ENCODE data around the gene FZD7.

Gene FZD7

DNA sequence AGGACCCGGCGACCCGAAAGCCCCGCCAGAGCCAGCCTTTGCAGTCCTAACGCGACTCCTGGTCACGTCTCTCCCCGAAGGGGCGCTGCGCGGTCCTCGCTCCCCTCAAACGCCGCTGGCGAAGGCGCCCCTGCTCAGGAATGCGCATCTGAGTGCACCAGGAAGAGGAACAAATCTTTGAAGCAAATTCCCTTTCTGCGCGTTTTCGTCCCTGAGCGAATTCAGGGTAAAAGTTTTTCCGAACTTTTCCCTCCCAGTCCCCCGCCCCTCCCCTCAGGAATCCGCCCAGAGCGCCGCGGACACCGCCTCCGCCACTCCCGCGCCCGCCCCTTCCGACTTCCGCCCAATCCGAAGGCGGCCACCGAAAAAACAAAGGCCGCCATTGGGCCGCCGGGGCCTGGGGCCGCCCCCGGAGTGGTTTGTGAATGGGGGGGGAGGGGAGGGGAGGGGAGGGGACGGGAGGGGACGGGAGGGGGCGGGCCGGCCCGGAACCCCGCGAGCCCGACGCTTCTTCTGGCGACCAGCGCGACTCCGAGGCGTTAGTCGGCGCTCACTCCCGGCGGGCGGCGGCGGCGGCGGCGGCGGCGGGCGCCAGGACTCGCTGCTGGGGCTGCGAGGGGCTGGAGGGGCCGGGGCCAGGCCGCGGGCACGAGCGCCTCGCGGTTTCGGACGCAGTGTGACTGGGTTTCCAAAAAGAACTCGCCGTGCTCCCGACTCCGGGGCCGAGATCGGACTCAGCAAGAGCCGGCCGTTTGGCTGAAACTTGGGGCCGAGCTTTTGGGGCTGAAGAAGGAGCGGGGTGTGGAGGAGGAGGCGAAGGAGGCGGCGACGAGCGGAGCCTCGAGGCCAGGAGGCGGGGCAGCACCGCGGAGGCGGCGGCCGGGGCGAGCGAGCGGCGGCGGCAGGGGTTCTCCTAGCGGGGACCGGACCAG lies at the start of gene FZD7:
Gene FZD7, plus strand, starts transcription at position 539 of the 932 bp plus-strand sequence. CDS start 793 bp downstream, outside the sequence.
- FAIRE-seq, result no peak

DNA sequence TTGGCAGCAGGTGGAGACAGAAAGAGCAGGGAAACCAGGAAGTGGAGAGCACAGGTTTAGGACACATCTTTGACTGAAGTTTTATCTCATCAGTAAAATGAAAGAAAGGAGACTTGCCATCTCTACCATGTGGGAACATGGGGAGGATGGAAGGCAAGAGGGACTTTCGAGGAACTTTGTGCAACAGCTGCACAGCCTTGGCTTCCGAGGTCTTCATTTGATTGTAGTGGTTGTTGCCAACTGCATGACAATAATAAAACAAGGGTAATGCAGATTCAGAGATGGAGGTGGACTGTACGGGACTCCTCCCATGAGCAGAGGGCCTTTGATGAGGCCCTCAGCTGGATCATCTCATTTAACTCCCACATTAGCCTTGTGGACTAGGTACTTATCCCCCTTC lies 49.3 kb upstream of the FZD7 start:
- FAIRE-seq, result no peak

DNA sequence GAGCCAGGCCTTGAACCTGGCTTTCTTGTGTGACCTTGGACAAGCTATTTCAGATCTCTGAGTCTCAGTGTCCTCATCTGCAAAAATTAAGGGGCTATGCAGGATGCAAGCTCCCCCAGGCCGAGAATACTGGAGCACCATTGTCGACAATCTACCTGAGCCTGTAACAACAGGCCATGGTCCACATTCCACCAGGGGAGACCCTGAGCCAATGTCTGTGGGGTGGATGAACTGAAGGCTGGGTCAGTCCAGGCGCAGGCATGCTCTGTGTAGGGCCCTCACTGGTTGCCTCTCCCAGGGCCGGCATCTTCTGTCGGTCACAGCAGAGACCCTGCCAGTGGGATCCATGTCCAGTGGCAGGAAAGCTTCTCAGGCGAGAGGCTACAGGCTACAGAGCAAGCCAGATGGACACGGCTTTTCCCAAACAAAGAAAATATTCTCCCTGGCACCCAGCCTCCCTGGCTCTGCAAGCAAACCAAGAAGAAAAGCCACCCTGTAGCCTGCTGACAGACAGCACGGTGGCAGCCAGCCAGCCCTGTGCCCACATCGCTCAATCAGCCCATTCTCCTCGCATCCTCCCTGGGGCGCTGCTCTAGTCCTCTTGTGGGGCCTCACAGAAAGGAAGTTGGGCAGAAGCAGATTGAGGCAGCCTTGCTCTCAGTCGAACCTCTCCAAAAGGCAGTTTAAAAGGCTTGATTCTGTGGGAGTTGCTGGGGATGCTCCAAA lies 48.7 kb upstream of the FZD7 start:
- no peak for FAIRE-seq

DNA sequence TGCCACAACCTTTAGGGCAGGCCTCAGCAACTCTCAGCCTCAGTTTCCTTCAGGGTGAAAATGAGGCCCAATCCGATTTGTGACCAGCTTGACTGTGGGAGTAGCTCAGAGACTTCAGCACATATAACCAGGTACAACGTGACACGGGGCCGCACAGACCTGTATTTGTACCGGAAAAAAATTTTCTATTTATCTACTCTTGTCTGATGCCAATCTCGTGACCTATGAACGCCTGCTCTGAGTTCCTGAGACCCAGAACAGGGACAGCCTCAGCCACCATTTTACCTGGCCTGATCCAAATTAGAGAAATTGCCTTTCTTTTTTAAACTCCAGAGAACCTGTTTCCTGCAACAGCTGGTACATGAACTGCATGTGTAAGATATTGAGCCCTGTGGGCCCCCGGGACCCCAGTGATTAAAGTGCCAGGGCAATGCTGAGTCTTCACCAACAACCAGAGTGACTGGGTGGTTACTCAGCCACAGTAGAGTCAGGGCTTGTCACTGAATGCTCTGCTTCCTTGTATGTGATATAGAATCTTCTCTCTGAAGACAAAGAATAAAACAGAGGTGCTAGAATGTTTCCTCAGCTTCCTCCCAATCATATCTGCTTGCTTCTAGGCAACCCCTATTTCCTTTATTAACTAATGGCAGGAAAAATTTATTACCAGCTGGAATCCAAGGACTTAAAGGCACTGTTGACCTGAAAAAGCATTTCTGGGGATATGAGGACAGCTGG lies 47.8 kb upstream of the FZD7 start:
- FAIRE-seq, result peak; percentile 5

DNA sequence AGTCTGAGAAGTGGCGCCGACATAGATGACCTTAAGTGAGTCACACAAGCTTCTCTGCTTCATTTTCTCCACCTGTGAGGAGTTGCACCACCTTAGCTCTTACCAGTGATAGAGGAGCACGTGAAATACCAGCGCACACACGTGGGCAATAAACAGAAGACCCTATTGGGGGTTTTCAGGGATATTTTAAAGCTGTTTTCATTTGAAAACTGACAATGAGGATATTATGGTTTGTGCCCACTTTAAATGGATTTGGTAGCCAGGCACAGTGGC lies 47.3 kb upstream of the FZD7 start:
- no peak for FAIRE-seq

DNA sequence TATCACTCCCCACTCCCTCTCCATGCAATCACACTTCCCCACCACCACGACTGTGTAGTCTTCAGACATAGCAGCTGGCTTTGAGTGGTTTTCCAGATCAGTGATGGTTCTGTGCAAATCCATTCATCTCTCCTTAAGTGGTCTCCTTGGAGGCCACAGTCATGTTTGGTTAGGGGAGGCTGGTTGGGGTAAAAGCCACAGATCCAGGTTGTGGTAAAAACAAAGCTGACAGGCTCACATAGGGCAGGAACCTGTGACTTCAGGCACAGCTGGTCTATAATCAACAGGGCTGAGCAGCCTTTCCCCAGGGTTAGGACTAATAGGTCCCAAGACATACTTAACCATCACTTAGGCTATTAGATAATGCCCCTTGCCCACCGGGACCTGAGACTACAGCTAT lies 46.2 kb upstream of the FZD7 start:
- no peak for FAIRE-seq

DNA sequence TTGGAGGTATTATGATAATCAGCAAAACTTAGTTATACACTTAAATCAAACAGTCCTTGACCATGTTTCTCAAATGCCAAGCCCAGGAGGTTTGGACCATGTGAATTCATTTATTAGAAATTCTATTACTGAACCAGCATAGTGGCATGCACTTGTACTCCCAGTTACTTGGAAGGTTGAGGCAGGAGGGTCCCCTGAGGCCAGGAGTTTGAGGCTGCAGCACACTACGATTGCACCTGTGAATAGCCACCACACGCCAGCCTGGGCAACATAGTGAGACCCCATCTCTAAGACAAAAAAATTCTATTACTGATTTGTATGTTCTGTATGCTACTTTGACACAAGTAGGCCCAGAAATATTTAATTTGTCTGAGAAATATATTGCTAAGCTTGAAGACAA lies 43.6 kb upstream of the FZD7 start:
- no peak for FAIRE-seq

DNA sequence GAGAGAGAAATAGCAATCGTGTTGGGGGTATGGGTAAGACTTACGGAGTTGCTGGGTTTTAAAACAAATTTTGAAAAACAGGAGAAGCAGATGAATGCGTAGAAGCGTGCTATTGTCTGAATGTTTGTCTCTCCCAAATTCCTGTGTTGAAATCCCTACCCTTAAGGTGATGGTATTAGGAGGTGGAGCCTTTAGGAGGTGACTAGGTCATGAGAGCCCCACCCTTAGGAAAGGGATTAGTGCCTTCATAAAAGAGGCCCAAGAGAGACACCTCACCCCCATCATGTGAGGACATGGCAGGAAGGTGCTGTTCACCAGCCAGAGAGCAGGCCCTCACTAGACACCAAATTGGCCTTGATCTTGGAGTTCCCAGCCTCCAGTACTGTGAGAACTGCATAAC lies 40.7 kb upstream of the FZD7 start:
- FAIRE-seq, result no peak

DNA sequence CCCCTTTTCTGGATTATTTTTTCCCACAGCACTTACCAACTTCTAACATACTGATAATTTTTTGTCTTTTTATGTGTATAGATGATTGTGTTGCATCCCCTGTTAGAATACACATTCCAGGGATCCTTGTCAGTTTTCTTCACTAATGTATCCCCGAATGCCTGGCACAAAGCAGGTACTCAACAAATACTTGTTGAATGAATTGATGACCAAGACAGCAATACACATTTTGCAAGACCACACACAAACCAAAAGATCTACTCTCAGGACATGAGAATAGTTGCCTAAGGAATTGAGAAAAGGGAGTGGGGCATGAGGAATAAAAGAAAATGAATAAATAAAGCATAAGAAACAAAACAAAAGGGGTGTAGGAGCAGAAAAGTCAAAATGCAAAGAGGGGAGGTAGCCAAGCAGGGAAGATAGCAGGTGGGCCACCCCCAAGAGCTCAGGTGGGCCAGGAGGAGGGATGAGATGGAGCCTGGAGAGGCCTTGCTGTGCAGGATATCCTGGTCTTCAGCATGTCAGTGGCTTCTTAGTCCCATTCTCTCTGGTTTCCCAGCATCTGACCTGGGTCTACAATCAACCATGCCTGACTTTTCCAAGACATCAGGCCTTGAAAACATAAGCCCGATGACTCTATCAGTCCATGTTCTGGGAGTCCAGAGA lies 38.5 kb upstream of the FZD7 start:
- no peak for FAIRE-seq

DNA sequence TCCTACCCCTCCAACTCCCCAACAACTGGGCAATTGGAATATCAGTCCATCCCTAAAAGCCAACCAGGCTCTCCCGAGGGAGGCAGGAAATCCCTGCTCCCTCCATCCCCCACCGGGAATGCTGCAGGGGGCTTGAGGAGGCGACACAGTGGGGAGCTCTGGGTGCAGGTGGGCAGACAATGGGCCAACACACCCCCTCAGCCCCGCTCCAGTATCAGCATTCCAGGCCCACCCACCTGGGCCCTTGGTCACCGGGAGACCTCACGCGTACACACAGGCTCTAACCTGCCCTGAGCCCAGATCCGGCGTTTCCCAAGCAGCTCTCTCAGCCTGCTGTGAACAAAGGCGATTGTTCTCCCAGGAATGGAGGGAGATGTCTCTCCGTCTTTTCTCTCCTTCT lies 37.6 kb upstream of the FZD7 start:
- FAIRE-seq, result no peak

DNA sequence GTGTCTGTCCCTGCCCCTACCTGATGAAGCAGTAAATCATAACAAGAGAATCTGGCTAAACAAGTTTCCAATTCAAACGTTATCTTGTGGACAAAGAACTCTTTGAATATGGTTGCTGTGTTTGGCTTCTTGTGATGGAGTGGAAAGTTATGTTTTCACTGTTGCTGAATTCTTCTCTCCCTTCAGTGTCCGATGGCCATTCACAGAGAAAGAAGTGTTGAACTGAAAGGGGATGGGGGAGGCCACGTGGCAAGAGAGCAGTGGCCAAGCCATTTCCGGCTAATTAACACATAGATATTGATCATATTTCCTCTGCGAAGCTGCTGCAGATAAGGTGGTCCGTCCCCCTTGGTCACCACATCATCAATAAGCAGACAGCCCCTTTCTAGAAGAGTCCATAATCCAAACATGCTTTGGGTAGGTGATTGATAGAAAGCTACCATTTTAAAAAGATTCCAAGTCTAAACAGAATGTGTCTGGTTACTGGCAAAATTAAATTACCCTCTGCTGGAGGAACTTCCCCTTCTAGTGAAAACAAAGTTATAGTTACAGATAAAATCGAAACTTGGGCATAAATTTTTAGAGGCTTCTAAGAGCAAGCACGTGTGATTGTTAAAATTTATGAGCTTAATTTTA lies 36.9 kb upstream of the FZD7 start:
- no peak for FAIRE-seq

DNA sequence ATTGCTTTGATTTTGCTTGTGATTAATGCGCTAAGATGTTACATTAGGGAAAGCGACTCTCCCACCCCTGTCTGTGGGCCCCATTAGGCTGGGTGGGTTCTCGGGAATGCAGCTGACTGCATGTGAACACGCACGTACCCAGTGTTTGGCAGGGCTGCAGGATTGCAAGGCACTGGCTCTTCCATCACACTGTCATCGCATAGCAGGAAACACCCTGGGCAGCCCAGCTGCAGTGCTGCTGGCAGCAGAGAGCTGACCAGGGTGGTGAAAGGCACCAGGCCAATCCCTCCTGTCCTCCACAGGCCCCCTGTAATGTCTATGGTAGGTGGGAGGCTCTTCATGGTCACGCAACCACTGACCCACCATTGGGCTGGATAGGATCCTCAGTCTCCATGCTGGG lies 34.4 kb upstream of the FZD7 start:
- no peak for FAIRE-seq

DNA sequence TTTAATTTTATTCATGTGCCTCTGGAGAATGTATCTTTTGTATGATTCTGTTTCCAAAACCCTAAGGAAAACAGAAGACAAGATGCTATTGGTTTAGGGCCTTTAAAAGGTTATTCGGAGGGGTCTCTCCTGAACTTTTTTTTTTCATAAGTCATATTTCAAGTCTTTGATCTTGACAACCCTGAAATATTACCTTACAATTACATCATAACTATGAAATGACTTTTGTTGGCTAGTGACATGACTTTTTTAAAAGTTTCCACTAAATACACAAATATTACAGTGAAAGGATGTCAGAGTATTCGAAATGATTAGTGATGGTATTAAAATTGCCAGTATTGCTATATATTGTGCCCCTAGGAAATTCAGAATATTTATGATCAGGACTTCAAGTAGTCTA lies 31.8 kb upstream of the FZD7 start:
- FAIRE-seq, result no peak

DNA sequence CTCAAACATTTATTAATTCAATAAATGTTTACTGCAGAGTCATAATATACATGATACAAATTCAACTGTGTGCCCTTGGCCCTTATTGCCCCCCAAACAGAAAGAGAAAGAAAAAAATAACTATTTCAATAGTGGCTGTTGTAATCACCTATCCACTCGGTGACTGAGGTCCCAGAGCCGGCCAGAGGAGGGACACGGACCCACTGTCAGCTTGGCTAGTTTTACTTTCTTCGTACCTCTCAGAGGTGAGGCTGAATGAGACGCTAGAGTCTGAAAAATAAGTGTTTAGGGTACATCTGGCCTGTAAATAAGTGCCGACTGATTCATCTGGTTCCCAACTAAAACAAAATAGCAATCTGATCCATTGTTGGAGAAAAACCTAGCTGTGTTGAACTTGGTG lies 31.3 kb upstream of the FZD7 start:
- no peak for FAIRE-seq

DNA sequence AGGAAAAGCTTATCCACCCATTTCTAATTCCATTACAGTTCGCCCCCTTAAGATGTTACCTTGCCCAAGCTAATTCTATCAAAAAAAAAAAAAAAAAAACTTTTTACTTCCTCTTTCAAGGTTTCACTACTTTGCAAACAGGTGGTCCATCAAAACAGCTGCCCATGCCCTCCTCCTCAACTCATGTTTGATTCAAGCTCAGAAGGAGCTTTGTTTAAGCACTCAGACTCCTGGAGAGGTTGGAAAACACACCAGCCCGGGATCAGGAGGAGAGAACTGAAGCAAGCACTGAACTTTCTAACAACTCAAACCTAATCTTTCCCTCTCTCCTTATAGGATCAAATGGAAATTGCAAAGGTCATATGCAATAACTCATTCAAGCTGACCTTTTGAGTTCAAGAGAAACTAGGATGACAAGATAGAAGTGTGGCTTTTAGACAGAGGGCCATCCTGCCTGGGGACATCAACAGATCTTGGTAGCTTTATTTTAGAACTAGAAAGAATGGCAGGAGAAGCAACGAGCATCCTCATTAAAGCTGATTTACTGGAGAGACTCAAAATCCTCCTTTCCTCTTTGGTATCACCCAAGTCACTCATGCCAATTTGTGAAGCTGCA lies 28.3 kb upstream of the FZD7 start:
- no peak for FAIRE-seq

DNA sequence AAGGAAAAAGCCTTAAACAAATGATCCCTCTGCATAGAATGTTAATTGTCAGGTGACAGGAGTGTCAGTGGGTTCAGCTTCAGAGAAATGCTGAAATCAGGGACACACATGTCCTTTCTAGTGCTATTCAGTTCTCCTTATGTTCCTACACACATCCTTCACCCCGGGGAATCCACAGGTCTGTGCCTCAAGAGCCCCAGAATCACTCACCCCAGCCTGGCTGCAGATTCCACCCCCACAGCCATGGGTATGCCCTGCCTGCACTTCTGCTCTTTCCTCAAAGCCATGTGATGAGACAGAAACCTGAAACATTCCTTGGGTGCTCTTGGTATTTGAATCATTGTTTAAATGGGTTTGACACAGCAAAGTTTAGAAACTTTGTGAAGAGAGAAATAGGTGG lies 27.4 kb upstream of the FZD7 start:
- no peak for FAIRE-seq

DNA sequence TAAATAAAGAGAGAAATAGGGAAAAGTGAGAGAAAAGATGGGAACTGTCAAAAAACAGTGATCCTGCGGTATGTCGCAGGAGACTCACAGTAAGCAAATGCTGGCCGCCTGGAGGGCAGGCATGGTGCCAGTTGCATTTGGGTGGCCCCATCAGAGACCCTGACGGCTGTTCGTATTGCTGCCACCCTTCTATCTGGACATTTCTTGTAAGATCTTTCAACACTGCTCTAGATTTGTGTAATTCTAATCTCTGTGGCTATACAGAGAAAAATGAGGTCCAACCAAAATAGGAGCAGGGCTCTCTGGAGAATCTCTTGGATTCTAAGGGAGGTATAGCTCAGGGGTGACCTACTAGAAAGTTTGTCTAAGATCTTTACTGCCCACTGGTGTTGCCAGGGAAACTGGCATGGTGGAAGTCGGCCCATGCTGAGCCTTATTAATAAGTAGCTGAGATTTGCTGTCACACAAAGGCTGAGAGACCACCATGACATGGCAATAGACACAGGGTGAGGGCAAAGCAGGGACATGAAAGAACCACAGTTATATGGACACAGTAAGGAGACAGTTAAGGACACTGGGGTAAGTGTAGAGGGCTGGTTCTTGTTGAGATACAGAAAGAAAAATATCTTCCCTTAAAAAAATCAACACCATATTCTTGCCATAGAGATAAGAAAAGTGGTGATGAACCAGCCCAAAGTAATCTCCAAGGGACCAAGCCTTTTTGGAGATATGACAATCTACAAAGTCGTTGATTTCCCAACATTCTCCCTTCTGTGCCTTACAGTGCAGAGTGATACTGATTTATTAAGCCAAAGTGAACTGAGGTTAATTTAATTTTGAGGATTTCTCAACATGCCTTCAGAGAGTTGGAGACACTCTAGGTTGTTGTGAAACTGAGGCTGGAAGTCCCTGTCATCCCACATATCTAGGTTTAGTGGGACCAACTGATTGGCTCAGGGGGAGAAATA lies 26.4 kb upstream of the FZD7 start:
- no peak for FAIRE-seq

DNA sequence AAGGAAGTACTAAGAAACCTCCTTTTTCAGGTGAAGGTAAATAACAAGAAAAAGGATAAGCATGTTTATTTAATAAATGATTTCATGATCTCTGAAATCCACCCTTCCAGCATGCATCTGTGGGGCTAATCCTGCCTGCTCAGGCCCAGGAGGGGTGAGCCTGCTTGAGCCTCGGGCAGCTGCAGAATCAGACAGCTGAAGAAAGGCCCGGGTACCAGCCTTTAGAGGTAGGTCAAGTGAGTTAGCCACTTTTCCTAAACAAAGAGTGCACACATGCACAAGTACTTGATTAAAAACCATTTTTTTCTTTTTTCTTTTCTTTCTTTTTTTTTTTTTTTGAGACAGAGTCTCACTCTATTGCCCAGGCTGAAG lies 25.7 kb upstream of the FZD7 start:
- FAIRE-seq, result no peak

DNA sequence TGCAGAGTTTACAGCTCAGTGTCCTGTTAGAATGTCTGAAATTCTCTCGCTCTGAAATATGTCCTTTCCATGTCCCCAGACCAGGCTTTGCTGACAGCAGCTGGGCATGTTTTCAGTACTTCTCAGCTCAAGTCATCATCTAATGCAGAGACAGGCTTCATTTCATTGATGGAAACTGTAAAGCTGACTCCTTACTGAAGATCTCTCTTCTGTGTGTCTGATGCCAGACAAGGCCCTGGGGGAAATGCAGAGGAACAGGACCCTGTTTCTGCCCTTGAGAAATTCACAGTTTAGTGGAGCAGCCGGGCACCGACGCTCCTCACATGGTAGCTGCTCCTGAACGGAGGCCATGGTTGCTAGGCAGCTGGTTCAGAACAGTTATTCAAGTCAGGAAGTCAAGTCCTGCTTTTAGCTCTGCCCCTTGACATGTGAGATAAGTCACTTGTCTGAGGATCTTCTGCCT lies 24.6 kb upstream of the FZD7 start:
- FAIRE-seq, result peak; percentile 17

DNA sequence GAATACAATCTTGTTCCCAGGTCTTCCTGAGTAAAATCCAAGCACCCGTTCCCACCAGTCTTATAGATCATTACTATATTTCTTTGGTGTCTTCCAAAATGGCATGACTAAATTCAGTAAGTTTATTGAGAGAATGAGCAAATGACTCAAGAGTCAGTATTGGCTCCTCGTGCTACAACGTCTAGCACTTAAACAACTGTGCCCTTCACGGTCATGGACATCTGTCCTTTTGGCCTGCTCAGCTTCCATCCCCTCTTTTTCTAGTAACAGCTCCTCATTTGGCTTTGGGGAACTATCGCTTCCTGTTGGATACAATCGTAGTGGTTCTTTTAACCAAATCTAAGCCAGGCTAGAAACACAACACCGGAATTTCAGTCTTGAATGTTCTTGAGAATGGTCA lies 24.1 kb upstream of the FZD7 start:
- FAIRE-seq, result no peak

DNA sequence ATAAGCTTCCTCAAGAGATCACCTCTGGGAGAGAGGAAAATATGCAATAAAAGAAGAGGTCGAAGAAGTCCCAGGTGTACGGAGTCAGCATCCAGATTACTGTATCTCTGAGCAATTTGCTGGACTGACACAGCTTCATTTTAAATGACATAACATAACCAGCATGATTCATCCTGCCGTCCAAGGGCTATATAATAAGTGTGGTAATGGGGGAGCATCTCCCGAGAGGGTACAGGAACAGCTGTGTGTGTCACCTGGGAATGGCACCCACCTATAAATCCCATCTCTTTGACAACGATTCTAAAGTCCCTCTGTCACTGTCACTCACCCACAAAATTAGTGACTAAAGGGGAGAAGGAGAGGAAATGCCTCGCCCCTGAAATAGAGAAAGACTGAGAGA lies 19.3 kb upstream of the FZD7 start:
- no peak for FAIRE-seq

All from islet of Langerhans (tissue), 1 donor.